Measurements from ENCODE around the gene PDK1.

- no peak for TF ChIP-seq POLR2A (IDR thresholded peaks at IDR 0.05)
- TF ChIP-seq CTCF (IDR thresholded peaks at IDR 0.05), result no peak
Observed at GRCh38 chr2:172582656-172583055, 26.8 kb downstream of the PDK1 start.

Measured in Peyer's patch (tissue), 4 donors.